HG02571 (cell line): ENCODE data around the gene THAP7.

Source experiments
- ATAC-seq: cut with Tn5 transposase; IDR thresholded peaks from one replicate; pipeline ENCODE4 v1.9.1; 2021; ENCODE audit warnings: mild to moderate bottlenecking, moderate library complexity; ENCODE audit not compliant: unreplicated experiment

THAP7 gene

DNA sequence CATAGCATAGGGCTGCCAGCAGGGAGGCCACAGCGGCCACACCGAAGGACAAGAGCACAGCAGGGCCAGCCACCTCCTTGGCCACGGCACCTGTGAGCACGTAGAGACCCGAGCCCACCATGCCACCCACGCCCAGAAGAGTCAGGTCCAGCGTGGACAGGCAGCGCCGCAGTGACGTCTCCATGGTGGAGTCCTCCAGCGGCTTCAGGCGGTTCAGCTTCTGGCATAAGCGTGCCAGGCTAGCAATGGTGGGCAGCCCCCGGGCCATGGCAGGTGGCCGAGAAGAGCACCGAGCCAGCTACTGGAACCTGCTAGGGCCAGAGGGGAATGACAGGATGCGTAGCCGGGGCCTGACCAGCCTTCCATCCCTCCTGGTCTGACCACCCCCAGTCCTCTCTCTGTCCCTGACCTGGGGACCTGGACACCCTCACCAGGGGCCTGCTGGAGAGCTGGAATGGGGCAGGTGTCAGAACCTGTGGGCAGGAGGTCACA is 29.7 kb upstream of the THAP7 start:
- no peak for ATAC-seq

DNA sequence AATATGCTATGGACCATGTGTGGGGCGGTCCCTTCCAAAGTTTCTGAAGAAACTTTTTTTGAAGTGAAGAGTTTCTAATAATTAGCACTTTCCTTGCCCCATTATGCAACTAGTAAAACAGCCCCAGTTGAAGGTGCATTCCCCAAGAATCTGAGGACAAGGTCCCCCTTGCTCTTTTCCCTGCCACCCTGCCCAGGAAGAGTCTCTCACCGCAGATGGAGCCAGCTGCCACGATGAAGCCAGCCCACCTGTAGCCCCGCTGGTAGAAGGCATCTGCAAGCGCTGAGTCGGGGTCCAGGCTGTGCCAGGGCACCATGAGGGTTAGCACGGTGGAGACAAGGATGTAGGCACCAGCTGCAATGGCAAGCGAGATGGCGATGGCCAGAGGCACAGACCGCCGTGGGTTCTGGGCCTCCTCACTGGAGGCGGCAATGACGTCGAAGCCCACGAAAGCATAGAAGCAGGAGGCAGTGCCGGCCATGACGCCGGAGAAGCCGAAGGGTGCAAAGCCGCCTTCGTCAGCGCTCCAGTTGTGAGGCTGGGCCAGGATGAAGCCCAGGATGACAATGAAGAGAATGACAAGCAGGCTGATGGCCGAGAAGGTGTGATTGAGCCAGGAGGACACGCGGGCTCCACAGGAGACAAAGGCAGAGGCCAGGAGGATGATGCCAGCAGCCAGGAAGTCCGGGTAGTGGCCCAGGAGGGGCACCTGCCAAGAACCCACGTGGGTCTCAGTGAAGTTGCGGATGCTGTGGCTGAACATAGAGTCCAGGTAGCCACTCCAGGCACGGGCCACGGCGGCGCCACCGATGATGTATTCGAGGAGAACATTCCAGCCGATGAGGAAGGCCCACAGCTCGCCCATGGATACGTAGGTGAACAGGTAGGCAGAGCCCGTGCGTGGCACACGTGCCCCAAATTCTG is 29.0 kb upstream of the THAP7 start:
- no peak for ATAC-seq

- no peak for ATAC-seq
These were observed 28.1 kb upstream of the THAP7 start for GRCh38 chr22:21030032-21030431.

GRCh38 chr22:21029486-21030025 is 27.6 kb upstream of the THAP7 start:
- no peak for ATAC-seq

DNA sequence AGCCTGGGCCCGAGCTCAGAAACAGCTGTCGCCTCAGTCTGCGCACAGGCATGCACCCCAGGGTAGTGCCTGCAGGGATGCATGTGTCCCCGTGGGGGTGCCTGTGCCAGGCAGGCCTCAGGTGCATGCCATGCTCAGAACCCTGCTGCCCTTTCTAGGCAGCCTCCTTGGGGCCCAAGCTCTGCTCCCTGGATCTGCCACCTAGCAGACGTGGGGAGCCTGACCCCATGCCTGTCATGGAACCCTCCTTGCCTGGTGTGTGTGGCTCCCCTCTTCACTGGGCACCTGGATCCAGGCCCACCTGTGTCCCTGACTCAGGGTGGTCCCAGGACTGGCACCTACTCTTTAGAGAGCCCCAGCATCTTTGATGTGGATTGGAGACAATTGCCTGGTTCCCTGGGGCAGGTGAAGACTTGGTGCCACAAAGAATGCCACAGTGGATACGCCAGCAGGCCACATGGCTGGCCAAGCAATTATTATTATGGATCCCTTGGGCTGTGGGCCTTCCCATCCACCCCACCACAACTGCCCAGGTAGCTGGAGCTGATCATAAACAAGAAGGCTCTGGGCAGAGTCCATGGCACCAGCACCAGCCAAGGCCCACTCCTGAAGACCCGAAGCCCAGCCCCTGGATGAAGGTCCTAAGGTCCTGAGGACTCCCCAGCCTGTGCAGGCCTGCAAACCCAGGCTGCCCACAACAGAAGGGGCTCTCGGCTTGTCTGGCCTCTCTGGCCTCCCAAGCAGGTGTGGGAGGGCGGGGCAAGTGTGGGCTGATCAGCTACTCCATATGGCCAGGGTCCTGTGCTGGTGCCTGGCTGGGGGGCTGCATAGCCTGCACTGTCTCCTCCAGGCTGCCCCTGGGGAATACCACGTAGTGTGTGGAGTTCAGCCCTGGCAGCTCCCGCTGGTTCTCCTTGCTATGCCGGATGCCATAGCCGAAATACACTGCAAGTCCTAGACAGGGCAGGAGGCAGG is 26.6 kb upstream of the THAP7 start:
- no peak for ATAC-seq

DNA sequence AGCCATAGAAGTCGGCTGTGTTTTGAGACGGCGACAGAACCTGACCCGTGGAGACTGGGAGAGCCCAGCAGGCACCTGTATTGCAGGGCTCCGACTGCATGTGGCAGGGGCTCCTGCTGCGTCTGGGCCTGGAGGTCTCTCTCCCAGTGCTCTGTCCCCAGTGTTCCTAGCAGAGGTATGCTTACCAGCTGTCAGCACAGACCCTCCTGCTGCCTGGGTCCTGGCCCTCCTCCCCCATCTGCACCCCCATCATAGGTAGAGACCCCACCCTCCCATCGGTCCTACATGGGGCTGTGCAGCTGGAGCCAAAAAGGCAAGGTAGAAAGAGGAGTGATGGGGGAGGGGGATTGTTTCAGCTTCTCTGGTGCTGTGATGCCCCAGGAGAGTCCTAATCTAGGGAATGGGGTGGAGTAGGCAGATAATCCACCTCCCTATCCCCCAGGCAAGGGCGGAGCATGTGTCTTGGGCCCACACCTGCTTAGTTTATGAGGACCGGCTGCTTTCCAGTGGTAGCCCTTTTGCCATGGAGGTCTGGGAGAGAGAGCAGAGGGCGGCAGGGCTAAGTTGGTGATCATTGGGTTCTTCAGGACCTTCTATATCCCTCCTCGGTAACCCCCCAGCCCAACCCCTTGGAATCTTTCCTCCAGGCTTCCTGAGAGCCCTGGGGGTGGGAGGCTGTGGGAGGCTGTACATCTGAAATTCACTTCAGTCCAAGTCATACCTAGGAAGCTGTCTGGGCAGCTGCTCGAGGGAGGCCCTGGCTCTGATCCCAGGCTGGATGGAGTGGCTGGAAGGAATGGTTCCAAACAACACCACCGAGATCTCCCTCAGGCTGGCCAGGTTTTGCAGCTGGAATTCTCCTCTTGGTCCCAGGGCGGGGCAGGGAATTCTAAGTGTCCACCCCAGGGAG is 25.1 kb upstream of the THAP7 start:
- no peak for ATAC-seq

- no peak for ATAC-seq
These were observed 24.1 kb upstream of the THAP7 start for GRCh38 chr22:21025763-21026755.

GRCh38 chr22:21025266-21025665 is 23.3 kb upstream of the THAP7 start:
- ATAC-seq: no peak

GRCh38 chr22:21022955-21023614 is 21.2 kb upstream of the THAP7 start:
- no peak for ATAC-seq

DNA sequence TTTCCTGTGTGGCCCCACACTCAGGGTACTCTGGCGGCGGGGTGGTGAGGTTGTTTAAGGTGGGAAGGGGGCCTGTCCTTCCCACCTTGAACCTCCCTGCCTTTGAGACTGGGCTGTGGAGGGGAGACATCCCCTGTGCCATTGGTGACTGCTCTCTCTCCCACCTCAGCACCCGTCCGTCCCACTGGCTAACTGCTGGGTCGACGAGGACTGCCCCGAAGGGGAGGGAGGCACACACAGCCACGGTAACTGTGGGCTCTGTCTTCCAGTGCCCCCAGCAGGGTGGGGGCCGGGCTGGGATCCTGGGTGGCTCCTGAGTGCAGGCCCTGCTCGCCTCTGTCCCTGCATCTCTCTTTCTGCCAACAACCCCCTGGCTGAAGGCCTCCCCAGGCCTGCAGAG is 20.6 kb upstream of the THAP7 start:
- no peak for ATAC-seq

DNA sequence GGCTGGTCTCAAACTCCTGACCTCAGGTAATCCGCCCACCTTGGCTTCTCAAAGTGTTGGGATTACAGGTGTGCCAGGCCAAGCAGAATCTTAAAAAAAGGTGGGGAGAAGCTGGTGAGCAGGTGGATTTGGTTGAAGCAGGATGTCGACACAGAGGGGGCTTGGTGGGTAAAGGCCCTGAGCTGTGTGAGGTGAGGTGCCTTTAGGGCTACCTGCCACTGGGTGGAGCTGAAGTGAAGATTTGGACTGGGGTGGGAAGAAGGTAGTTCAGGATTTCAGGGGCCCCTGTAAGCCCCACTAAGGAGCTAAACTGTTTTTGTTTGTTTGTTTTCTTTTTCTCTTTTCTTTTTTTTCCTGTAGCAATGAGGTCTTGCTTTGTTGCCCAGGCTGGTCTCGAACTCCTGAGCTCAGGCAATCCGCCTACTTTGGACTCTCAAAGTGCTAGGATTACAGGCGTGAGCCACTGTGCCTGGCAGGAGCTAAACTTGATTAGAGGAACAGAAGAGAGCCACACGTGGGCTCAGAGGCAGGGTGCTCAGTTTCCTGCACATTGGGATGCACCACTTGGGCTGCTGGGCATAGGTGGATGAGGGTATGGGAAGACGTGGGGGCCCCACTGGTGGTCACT is 19.0 kb upstream of the THAP7 start:
- ATAC-seq: no peak

DNA sequence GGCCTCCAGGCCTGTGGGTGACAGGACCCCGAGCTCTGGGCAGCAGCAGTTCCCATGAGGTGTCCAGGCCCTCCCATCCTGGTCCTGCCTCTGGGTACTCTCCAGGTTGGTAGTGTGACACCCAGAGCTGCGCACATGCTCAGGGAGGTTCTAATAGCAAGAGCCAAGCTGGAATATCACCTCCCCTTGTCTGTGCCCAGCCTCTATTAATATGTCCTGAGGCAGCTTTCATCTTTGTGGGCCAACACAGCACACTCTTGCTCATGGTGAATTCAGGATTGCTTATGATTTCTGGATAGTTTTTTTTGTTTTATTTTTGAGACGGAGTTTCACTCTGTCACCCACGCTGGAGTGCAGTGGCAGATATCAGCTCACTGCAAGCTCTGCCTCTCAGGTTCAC is 16.4 kb upstream of the THAP7 start:
- ATAC-seq: no peak

DNA sequence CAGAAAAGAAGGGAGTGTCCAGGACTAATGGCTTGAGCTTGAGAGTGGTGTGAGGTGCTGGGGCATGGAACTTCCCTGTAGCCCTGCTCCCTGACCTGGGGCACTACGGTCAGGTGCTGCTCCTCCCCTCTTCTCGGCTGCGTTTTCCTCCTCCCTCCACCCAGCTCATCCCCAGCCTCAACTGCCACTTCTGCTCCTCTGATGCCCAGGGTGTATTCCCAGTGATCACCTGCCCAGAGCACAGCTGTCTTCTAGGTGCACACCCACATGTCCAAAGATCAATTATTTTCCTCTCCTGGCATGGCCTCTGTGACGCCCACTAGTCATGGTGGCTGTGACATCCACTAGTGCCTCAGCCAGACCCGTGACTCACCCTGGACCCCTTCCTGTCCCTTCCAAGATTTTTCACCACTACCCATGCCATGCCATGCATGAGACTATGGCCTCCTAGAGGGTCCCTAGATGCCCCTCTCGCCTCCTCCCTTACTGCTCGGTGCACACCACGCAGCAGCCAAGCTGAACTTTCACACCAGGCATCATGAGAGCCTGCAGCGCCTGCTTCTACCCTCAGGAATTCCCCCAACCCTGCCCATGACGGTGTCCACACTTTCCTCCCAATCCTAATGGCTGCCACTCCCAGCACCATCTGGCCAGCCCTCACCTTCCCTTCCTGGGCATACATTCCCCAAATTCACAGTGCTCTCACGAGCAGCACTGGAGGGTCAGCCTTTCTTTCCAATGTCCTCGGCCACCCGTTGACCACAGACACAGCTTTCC is 14.9 kb upstream of the THAP7 start:
- ATAC-seq: no peak

- ATAC-seq: no peak
These were observed 13.6 kb upstream of the THAP7 start for GRCh38 chr22:21015466-21016006.

DNA sequence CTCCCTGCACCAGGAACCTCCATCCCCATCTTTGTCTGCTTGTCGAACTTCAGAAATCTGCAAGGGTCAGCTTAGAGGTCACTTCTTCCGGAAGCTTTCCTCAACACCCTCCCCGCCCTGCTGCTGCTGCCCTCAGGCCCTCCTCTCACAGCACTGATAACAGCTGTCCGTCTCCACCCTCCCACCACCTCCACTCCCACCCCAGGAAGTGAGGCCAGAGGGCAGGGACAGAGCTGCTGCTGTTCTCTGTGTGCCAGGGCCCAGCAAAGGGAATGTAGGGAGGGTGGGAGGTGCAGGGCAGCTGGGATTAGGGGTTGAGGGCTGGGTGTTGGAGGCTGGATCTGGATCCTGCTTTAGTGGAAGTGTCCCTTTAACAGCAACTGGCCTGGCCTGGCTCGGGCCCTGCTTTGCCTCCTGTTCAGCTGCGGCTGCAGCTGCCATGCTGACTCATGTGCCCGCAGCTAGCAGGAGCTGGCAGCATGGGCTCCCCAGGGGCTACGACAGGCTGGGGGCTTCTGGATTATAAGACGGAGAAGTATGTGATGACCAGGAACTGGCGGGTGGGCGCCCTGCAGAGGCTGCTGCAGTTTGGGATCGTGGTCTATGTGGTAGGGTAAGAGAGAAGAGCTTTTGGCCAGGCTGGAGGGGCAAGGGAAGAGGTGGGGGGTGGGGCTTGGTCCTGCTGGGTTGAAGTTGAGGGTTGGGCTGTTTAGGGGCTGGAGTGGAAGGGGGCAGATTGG is 13.0 kb upstream of the THAP7 start, which contains the start of gene P2RX6:
TSS of gene P2RX6 (plus strand) at position 440 of the 740 bp plus-strand sequence. CDS start at position 450, 10 bp downstream.
- ATAC-seq: no peak

- ATAC-seq: no peak
These were observed 12.3 kb upstream of the THAP7 start for GRCh38 chr22:21014202-21014725.
